ENCODE data around the gene KCTD4. TPM values are rescaled to one million over a fixed set of nuclear protein-coding genes. Genes with fewer than 3 reads are reported as not detected.

The KCTD4 gene
- polyA plus RNA-seq, 1 experiment = 0.10 TPM

DNA sequence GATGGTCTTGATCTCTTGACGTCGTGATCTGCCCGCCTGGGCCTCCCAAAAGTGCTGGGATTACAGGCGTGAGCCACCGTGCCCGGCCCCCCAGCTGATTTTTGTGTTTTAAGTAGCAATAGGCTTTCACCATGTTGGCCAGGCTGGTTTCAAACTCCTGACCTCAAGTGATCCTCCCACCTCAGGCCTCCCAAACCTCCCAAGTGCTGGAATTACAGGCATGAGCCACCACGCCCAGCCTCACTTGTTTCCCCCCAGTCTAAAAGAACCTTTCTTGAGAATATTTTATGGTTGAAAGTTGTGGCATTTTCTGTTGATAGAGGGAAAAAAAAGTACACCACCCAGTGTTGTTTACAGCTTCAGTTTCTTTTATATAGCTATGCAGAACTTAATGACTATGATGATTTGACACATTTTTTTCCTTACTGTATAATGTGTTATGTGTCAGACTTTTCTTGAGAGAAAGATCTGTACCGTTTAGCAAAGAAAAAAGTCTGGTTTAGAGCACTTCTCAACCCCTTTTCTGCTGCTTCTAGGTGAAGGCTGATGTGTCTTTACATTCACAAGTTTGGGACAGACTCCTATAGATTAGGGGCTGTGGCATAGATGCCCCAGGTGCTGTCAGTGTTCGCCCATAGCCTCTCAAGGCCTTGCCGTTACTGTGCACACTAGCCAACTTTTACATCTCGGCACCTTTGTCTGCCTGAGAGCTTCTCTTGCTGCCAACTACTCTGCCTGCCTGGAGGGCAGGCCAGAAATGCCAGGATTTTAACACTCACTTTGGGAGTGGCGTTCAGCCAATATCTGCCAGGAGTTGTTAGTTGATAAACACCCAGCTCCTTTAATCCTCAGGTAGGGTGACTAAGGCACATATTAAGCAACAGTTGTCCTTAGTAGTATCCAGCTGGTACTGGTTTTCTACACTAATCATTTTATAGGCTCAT lies 33.0 kb downstream of the KCTD4 start:
- no peak overlapping the region for H3K4me3 ChIP-seq (ENCODE audit: low read depth, low read length)
- no peak for DNase-seq (ENCODE audit: low read depth)
- TF ChIP-seq, protein P1, sequence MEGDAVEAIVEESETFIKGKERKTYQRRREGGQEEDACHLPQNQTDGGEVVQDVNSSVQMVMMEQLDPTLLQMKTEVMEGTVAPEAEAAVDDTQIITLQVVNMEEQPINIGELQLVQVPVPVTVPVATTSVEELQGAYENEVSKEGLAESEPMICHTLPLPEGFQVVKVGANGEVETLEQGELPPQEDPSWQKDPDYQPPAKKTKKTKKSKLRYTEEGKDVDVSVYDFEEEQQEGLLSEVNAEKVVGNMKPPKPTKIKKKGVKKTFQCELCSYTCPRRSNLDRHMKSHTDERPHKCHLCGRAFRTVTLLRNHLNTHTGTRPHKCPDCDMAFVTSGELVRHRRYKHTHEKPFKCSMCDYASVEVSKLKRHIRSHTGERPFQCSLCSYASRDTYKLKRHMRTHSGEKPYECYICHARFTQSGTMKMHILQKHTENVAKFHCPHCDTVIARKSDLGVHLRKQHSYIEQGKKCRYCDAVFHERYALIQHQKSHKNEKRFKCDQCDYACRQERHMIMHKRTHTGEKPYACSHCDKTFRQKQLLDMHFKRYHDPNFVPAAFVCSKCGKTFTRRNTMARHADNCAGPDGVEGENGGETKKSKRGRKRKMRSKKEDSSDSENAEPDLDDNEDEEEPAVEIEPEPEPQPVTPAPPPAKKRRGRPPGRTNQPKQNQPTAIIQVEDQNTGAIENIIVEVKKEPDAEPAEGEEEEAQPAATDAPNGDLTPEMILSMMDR (IDR thresholded peaks at IDR 0.05; ENCODE audit: insufficient read depth, low read depth, low read length) = no peak
- no peaks in the 10 kb centered on the region for H3K27me3 ChIP-seq (ENCODE audit: control insufficient read depth, insufficient read depth, low read length)
- ChIA-PET CTCF (interaction anchor here (1.0 kb wide), 1 partner anchor 121 kb away, joined by 3 read pairs; no protein-coding TSS in a partner anchor), POLR2A (no interaction called here)
- H3K36me3 ChIP-seq (ENCODE audit: control insufficient read depth, insufficient read depth, low read length) = no peaks in the 10 kb centered on the region

DNA sequence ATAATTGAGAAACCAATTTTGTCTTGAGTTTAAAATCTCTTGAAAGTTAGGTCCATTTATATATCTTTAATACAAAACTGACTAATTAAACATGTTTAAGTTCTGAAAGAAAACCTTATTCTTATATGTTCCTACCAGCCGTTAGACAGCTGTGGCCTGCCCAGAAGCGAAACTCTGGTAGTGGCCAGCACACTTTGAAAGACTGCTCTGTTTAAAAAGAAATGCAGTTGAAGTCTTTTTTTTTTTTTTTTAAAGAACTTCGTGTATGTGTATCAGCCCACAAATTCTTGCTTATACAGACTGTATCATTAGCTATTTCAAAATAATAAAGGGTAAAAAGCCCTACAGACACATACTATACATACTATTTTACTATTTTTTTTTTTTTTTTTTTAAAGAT lies 34.0 kb downstream of the KCTD4 start:
- DNase-seq (ENCODE audit: low read depth) = no peak
- Histone ChIP-seq H3K36me3 (ENCODE audit: control insufficient read depth, insufficient read depth, low read length) (no peaks in the 10 kb centered on the region), H3K27me3 (ENCODE audit: control insufficient read depth, insufficient read depth, low read length) (no peaks in the 10 kb centered on the region), H3K4me3 (ENCODE audit: low read depth, low read length) (no peak overlapping the region)
- POLR2A ChIA-PET = no interaction called here
- CTCF ChIA-PET = no interaction called here
- TF ChIP-seq, protein P1 (IDR thresholded peaks at IDR 0.05; ENCODE audit: insufficient read depth, low read depth, low read length) = no peak

DNA sequence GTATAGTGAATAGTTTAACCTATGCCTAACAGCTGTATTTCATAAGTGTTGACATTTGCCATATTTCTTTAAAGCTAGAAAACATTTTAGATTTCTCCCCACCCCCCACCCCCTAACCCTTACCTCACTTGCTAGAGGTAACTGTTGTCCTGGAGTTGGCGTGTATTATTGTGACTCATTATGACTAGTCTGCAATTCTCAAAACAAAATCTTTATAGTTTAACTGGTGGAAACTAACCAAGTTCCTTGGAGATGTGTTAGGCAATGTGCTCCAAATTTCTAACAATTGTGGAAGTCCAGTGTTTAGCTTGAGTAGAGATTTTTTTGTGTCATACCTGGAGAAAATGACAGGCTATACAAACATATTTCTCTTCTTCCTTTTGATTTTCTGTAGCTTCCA lies 38.0 kb downstream of the KCTD4 start:
- DNase-seq (ENCODE audit: low read depth) = peak; percentile 72
- Histone ChIP-seq H3K27me3 (ENCODE audit: control insufficient read depth, insufficient read depth, low read length) (no peaks in the 10 kb centered on the region), H3K4me3 (ENCODE audit: low read depth, low read length) (no peak overlapping the region), H3K36me3 (ENCODE audit: control insufficient read depth, insufficient read depth, low read length) (no peaks in the 10 kb centered on the region)
- TF ChIP-seq, protein P1 (IDR thresholded peaks at IDR 0.05; ENCODE audit: insufficient read depth, low read depth, low read length) = no peak
- CTCF ChIA-PET = interaction anchor here (0.5 to 2.1 kb wide), 6 partner anchors 10 to 118 kb away, joined by 3 to 6 read pairs (median 4); no protein-coding TSS in a partner anchor
- POLR2A ChIA-PET = no interaction called here

DNA sequence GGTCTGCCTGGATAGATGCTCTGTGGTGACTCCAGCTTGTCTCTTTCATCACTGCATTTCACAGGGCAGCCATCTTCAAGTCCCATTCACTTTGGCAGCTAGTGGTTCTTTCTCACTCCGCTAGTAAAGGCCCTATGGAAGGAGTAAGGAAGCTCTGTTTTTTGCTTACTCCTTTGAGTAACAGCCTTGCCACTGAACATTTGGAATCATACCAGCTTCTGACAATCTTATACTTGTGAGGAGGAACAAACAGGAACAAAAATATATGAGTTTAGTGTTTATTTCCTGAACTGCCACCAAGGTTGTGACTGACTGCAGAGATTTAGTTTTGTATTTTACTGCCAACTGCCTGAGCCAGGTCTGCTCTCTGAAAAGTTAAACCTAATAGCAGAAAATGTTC lies 38.7 kb downstream of the KCTD4 start:
- no peak overlapping the region for H3K4me3 ChIP-seq (ENCODE audit: low read depth, low read length)
- TF ChIP-seq, protein P1 (IDR thresholded peaks at IDR 0.05; ENCODE audit: insufficient read depth, low read depth, low read length) = no peak
- CTCF ChIA-PET = interaction anchor here (0.9 to 2.1 kb wide), 5 partner anchors 12 to 119 kb away, joined by 4 to 6 read pairs (median 4); no protein-coding TSS in a partner anchor
- no peak for DNase-seq (ENCODE audit: low read depth)
- no peaks in the 10 kb centered on the region for H3K36me3 ChIP-seq (ENCODE audit: control insufficient read depth, insufficient read depth, low read length)
- H3K27me3 ChIP-seq (ENCODE audit: control insufficient read depth, insufficient read depth, low read length) = no peaks in the 10 kb centered on the region
- POLR2A ChIA-PET = no interaction called here

DNA sequence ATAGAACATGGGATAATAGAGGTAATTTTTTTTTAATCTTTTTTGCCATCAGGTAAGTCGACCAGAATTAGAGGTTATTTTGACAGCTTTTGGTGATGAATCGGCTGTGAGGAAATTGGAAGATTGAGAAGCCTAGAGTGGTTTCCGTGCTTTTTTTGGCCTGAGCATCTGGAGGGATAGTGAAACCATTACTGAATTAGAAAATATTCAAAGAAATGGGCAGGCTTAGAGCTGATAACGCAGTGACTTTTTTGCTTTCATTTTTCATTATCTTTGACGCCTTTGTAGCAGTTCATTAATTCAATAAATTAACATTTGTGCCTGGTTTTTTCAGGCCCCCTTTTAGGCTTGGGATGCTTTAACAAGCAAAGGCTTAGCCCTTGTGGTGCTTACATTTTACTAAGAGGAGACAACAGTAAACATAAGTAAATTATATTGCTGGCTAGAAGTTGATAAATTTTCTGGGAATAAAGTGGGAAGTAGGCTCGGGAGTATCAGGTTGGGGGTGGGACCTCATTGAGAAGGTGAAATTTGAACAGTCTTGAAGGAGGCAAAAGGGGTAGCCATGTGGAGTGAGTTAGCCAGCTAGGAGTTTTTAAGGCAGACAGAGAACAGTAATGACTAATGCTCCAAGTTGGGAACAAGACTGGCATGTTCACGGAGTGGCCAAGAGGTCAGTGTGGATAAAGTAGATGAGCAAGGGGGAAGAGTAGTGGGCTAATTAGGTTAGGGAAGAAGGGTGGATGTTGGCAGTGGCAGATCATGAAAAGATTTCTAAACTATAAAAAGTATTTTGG lies 44.1 kb downstream of the KCTD4 start:
- ChIA-PET POLR2A (no interaction called here), CTCF (interaction anchor here (0.8 to 1.4 kb wide), 2 partner anchors 8 to 110 kb away, joined by 3 read pairs; no protein-coding TSS in a partner anchor)
- Histone ChIP-seq H3K27me3 (ENCODE audit: control insufficient read depth, insufficient read depth, low read length) (no peaks in the 10 kb centered on the region), H3K36me3 (ENCODE audit: control insufficient read depth, insufficient read depth, low read length) (no peaks in the 10 kb centered on the region; the same call in 1 of the 2 replicates), H3K4me3 (ENCODE audit: low read depth, low read length) (no peak overlapping the region)
- no peak for DNase-seq (ENCODE audit: low read depth)
- TF ChIP-seq, protein P1 (IDR thresholded peaks at IDR 0.05; ENCODE audit: insufficient read depth, low read depth, low read length) = no peak
